Lower leg skin (tissue), 3 donors: ENCODE results near the gene RALGAPB.

Source experiments
- POLR2A ChIP-seq, 2 donors: fragments of 450-650 bp; IDR thresholded peaks; one replicate each; pipeline ENCODE4 v1.6.1; 2016 to 2017; ENCODE audit warnings: antibody characterized with exemption in 2 of 2, mild to moderate bottlenecking in 1 of 2, moderate library complexity in 1 of 2
- TF ChIP-seq, protein P1 (sequence below), 3 donors: fragments of 450-650 bp; IDR thresholded peaks; one replicate each; pipeline ENCODE4 v1.5.1; 2016; ENCODE audit warnings: antibody characterized with exemption in 3 of 3, mild to moderate bottlenecking in 3 of 3, moderate library complexity in 2 of 3

DNA sequence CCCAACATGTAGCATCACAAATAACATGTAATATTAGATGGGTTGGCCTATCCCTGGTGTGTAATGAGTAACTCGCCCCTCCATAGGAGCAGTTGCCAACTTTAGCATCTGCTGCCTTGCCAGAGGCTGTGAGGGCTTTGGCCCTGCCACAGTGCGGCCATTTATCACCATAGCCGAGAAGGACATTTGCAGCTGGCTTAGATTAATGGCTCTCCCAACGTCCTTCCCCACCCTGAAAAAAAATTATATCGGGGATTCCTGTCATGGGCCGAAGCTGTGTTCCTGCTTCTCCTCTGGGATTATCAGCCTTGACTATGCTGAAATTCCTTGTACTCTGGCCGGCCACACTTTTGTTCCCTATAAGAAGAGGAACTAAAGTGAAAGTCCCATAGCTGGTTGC is 100.8 kb downstream of the RALGAPB start:
- TF ChIP-seq, protein P1, sequence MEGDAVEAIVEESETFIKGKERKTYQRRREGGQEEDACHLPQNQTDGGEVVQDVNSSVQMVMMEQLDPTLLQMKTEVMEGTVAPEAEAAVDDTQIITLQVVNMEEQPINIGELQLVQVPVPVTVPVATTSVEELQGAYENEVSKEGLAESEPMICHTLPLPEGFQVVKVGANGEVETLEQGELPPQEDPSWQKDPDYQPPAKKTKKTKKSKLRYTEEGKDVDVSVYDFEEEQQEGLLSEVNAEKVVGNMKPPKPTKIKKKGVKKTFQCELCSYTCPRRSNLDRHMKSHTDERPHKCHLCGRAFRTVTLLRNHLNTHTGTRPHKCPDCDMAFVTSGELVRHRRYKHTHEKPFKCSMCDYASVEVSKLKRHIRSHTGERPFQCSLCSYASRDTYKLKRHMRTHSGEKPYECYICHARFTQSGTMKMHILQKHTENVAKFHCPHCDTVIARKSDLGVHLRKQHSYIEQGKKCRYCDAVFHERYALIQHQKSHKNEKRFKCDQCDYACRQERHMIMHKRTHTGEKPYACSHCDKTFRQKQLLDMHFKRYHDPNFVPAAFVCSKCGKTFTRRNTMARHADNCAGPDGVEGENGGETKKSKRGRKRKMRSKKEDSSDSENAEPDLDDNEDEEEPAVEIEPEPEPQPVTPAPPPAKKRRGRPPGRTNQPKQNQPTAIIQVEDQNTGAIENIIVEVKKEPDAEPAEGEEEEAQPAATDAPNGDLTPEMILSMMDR (IDR thresholded peaks at IDR 0.05), result no peak
- no peak for TF ChIP-seq POLR2A (IDR thresholded peaks at IDR 0.05)
